ENCODE measurements around the gene ZNF296.

ZNF296 gene

DNA sequence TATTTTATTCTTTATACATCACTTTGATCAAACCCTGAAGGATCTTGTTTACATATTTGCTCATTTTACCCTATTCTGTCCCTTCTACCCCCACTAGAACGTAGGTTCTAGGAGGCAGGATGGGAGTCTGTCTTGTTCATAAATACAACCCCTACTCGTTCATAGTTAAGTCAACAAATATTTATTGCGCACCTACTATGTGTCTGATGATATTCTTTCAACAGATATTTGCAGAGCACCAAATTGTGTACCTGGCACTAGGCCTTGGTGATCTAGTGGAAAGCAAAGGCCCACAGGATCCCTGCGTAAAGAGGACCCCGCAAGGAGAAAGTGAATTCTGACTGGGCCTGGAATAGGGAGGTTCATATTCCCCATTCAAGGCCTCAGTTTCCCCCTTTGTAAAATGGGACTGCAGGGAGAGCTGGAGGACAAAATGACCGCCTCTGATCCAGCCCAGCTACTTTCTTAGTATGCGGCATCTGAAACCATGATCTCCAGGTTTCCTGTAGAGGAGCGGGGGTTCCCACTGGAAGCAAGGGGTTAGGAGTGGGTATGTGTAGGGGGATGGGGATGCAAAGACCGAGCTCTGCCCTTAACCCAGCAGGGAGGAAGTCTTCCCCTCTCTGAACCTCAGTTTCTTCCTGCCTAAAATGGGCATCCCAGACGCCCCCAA is 2.2 kb upstream of the ZNF296 start:
- no peaks in the 10 kb centered on the region for H3K27me3 ChIP-seq (replicated peaks in 2 of 5; ENCODE audit: control insufficient read depth in 4 of 5, insufficient read depth in 5 of 5, low read length in 4 of 5)
- WGBS (ENCODE audit: insufficient coverage) = 80% methylated on average over 7 of the region's 10 CpGs
- POLR2A ChIA-PET = interaction anchor here (0.9 to 2.0 kb wide), 3 partner anchors 9 to 14 kb away, joined by 3 to 6 read pairs (median 5); partner anchors contain the start of gene PPP1R37
- H3K9me3 ChIP-seq (ENCODE audit: control extremely low read depth in 1 of 5, control insufficient read depth in 4 of 5, insufficient read depth in 2 of 5, low read depth in 1 of 5, low read length in 4 of 5) = no peaks in the 10 kb centered on the region
- H3K36me3 ChIP-seq (ENCODE audit: control insufficient read depth in 4 of 4, insufficient read depth in 4 of 4, low read length in 3 of 4) = peaks cover 4 to 10% (median 7%) of the 10 kb centered on the region in 4 experiments
- no peak for DNase-seq
- H3K4me1 ChIP-seq (ENCODE audit: control extremely low read depth in 1 of 4, control insufficient read depth in 4 of 4, insufficient read depth in 4 of 4, low read length in 3 of 4) = peaks cover 9 to 51% (median 44%) of the 10 kb centered on the region in 4 experiments
- H3K4me3 ChIP-seq (ENCODE audit: control insufficient read depth in 1 of 7, extremely low read depth in 1 of 7, insufficient read depth in 4 of 7, low read depth in 2 of 7, low read length in 6 of 7) = peak overlapping the region; percentile 94 to 99 (median 96)
- CTCF ChIA-PET = interaction anchor here (1.0 to 1.5 kb wide), 2 partner anchors 47 to 108 kb away, joined by 3 to 4 read pairs; no protein-coding TSS in a partner anchor
- H3K27ac ChIP-seq (ENCODE audit: insufficient read depth in 1 of 2, low read depth in 1 of 2, low read length in 2 of 2, poor library complexity in 1 of 2, severe bottlenecking in 2 of 2) = peak overlapping the region in 1 of 2 experiments; percentile 90

DNA sequence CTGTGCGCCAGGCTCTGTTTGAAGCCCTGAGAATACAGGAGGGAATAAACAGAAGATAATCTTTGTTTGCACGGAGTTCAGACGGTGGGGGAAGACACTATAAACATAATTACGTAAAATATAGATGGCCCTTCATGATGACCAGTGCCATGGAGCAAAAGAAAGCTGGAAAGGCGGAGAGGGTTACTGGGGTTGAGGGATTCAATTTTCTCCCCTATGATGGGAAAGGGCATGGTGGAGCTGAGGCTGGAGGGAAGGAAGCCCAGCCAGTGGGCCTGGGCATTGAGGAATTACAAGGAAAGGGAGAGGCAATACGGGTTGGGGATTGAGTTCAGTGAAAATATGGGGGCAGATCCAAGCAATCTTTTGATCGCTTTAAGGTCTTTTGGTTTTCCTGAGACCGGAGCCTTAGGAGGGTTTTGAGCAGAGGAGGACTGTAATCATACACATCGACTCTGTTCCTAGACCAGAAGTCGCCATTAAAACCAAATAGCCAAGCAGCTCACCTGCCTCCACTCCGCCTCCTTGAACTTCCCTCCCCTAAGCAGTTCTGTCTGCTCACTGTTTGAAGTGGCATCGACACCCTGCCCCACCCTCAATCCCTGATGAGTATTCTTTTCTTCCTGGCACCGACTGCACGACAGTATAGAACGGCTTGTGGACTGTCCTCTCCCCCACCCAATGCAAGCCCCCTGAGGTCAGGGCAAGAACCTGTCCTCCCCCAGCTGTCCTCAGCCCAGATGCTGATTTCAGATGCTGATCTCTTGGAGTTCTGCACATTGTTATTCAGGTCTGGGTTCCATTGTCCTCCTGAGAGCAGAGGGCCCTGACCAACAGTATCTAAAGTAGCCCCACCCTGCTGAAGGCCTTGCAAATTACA is 813 bp upstream of the ZNF296 start:
- no peaks in the 10 kb centered on the region for H3K9me3 ChIP-seq (ENCODE audit: control extremely low read depth in 1 of 5, control insufficient read depth in 4 of 5, insufficient read depth in 2 of 5, low read depth in 1 of 5, low read length in 4 of 5)
- CTCF ChIA-PET = no interaction called here
- peak overlapping the region in 5 of 7 experiments; percentile 74 to 86 (median 78) for H3K4me3 ChIP-seq (ENCODE audit: control insufficient read depth in 1 of 7, extremely low read depth in 1 of 7, insufficient read depth in 4 of 7, low read depth in 2 of 7, low read length in 6 of 7)
- H3K27me3 ChIP-seq (replicated peaks in 2 of 5; ENCODE audit: control insufficient read depth in 4 of 5, insufficient read depth in 5 of 5, low read length in 4 of 5) = no peaks in the 10 kb centered on the region
- peaks cover 9 to 51% (median 44%) of the 10 kb centered on the region in 4 experiments for H3K4me1 ChIP-seq (ENCODE audit: control extremely low read depth in 1 of 4, control insufficient read depth in 4 of 4, insufficient read depth in 4 of 4, low read length in 3 of 4)
- WGBS (ENCODE audit: insufficient coverage) = 90% methylated on average over 14 of the region's 15 CpGs
- DNase-seq = no peak
- POLR2A ChIA-PET = interaction anchor here (0.5 to 0.7 kb wide), 2 partner anchors 15 to 161 kb away, joined by 3 to 4 read pairs; no protein-coding TSS in a partner anchor
- H3K27ac ChIP-seq (ENCODE audit: insufficient read depth in 1 of 2, low read depth in 1 of 2, low read length in 2 of 2, poor library complexity in 1 of 2, severe bottlenecking in 2 of 2) = peak overlapping the region in 1 of 2 experiments; percentile 34
- peaks cover 4 to 15% (median 5%) of the 10 kb centered on the region in 4 experiments for H3K36me3 ChIP-seq (ENCODE audit: control insufficient read depth in 4 of 4, insufficient read depth in 4 of 4, low read length in 3 of 4)

- ChIA-PET POLR2A (no interaction called here), CTCF (interaction anchor here (1.1 to 2.0 kb wide), 5 partner anchors 11 to 50 kb away, joined by 3 to 12 read pairs (median 4); no protein-coding TSS in a partner anchor)
- no peaks in the 10 kb centered on the region for H3K9me3 ChIP-seq (ENCODE audit: control extremely low read depth in 1 of 5, control insufficient read depth in 4 of 5, insufficient read depth in 2 of 5, low read depth in 1 of 5, low read length in 4 of 5)
- H3K4me3 ChIP-seq (ENCODE audit: control insufficient read depth in 1 of 7, extremely low read depth in 1 of 7, insufficient read depth in 4 of 7, low read depth in 2 of 7, low read length in 6 of 7) = peak overlapping the region; percentile 32 to 86 (median 78)
- DNase-seq = peak; percentile 79 to 94 (median 92)
- WGBS (ENCODE audit: insufficient coverage) = 0% methylated on average over 19 of the region's 26 CpGs
- H3K27ac ChIP-seq (ENCODE audit: insufficient read depth in 1 of 2, low read depth in 1 of 2, low read length in 2 of 2, poor library complexity in 1 of 2, severe bottlenecking in 2 of 2) = peak overlapping the region in 1 of 2 experiments; percentile 71
- no peaks in the 10 kb centered on the region for H3K27me3 ChIP-seq (replicated peaks in 2 of 5; ENCODE audit: control insufficient read depth in 4 of 5, insufficient read depth in 5 of 5, low read length in 4 of 5)
- H3K4me1 ChIP-seq (ENCODE audit: control extremely low read depth in 1 of 4, control insufficient read depth in 4 of 4, insufficient read depth in 4 of 4, low read length in 3 of 4) = peaks cover 9 to 47% (median 41%) of the 10 kb centered on the region in 4 experiments
- H3K36me3 ChIP-seq (ENCODE audit: control insufficient read depth in 4 of 4, insufficient read depth in 4 of 4, low read length in 3 of 4) = peaks cover 0 to 26% (median 9%) of the 10 kb centered on the region in 4 experiments
Observed at GRCh38 chr19:45075301-45076028, 813 bp downstream of the ZNF296 start.

DNA sequence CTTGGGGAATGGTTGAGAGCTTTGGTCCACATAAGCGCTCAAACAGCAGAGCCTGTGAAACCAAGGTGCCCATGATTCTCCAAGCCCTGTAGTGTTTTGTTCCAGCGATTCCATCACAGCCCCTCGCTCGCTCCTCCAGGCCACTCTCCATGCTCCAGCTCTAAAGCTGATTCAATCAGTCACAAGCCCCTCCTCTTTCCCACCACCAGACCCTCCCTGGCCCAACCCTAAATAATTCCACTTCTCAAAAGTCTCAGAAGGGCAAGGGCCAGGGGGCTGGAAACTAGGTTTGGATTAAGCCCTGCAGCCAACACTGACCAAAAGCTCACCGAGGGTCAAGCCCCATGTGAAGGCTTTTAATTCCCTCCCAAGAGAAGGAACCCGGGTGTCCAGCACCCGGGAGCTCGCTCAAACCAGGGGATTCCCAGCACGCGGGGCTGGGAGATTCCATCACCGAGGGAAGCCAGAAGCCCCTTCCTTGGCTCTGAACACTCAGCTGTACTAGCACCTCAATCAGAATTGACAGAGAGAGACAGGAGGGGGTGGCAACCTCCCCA is 1.5 kb downstream of the ZNF296 start:
- DNase-seq = peak in 1 of 3 donors; percentile 21
- ChIA-PET POLR2A (interaction anchor here (0.6 to 1.1 kb wide), 3 partner anchors 15 to 90 kb away, joined by 3 read pairs; no protein-coding TSS in a partner anchor), CTCF (interaction anchor here (0.9 to 2.0 kb wide), 6 partner anchors 12 to 51 kb away, joined by 3 to 12 read pairs (median 4); no protein-coding TSS in a partner anchor)
- H3K27ac ChIP-seq (ENCODE audit: insufficient read depth in 1 of 2, low read depth in 1 of 2, low read length in 2 of 2, poor library complexity in 1 of 2, severe bottlenecking in 2 of 2) = peak overlapping the region in 1 of 2 experiments; percentile 61
- WGBS (ENCODE audit: insufficient coverage) = 46% methylated on average over 11 of the region's 11 CpGs
- no peaks in the 10 kb centered on the region for H3K27me3 ChIP-seq (replicated peaks in 2 of 5; ENCODE audit: control insufficient read depth in 4 of 5, insufficient read depth in 5 of 5, low read length in 4 of 5)
- peak overlapping the region in 6 of 7 experiments; percentile 11 to 86 (median 48) for H3K4me3 ChIP-seq (ENCODE audit: control insufficient read depth in 1 of 7, extremely low read depth in 1 of 7, insufficient read depth in 4 of 7, low read depth in 2 of 7, low read length in 6 of 7)
- H3K4me1 ChIP-seq (ENCODE audit: control extremely low read depth in 1 of 4, control insufficient read depth in 4 of 4, insufficient read depth in 4 of 4, low read length in 3 of 4) = peaks cover 7 to 40% (median 35%) of the 10 kb centered on the region in 4 experiments
- H3K9me3 ChIP-seq (ENCODE audit: control extremely low read depth in 1 of 5, control insufficient read depth in 4 of 5, insufficient read depth in 2 of 5, low read depth in 1 of 5, low read length in 4 of 5) = no peaks in the 10 kb centered on the region
- peaks cover 0 to 33% (median 13%) of the 10 kb centered on the region in 4 experiments for H3K36me3 ChIP-seq (ENCODE audit: control insufficient read depth in 4 of 4, insufficient read depth in 4 of 4, low read length in 3 of 4)

GRCh38 chr19:45071969-45072790 is 4.1 kb downstream of the ZNF296 start:
- DNase-seq = no peak
- Histone ChIP-seq H3K4me3 (ENCODE audit: control insufficient read depth in 1 of 7, extremely low read depth in 1 of 7, insufficient read depth in 4 of 7, low read depth in 2 of 7, low read length in 6 of 7) (no peak overlapping the region), H3K9me3 (ENCODE audit: control extremely low read depth in 1 of 5, control insufficient read depth in 4 of 5, insufficient read depth in 2 of 5, low read depth in 1 of 5, low read length in 4 of 5) (no peaks in the 10 kb centered on the region), H3K27me3 (replicated peaks in 2 of 5; ENCODE audit: control insufficient read depth in 4 of 5, insufficient read depth in 5 of 5, low read length in 4 of 5) (no peaks in the 10 kb centered on the region), H3K27ac (ENCODE audit: insufficient read depth in 1 of 2, low read depth in 1 of 2, low read length in 2 of 2, poor library complexity in 1 of 2, severe bottlenecking in 2 of 2) (no peak overlapping the region), H3K36me3 (ENCODE audit: control insufficient read depth in 4 of 4, insufficient read depth in 4 of 4, low read length in 3 of 4) (peaks cover 4 to 56% (median 31%) of the 10 kb centered on the region in 4 experiments), H3K4me1 (ENCODE audit: control extremely low read depth in 1 of 4, control insufficient read depth in 4 of 4, insufficient read depth in 4 of 4, low read length in 3 of 4) (peaks cover 2 to 26% (median 24%) of the 10 kb centered on the region in 4 experiments)
- whole genome bisulfite sequencing (ENCODE audit: insufficient coverage) = 96% methylated on average over 32 of the region's 34 CpGs
- ChIA-PET POLR2A (no interaction called here), CTCF (interaction anchor here (1.2 kb wide), 1 partner anchor 13 kb away, joined by 5 read pairs; no protein-coding TSS in a partner anchor)

Data from common myeloid progenitor, CD34-positive (primary cell).